RCC 7860 (cell line): ENCODE measurements around the gene WWOX.

Experiments
- DNase-seq: peaks from one replicate; pipeline ENCODE4 v3.0.0-alpha.2; 2015; ENCODE audit warnings: low spot score
- FAIRE-seq: peaks from 2 replicates; lab custom pipeline; 2012; peaks lifted over from hg19 to GRCh38; lab: Jason Lieb, UNC

WWOX gene

GRCh38 chr16:78325468-78326352 lies 226.3 kb downstream of the WWOX start:
- no peak for FAIRE-seq
- no peak for DNase-seq

DNA sequence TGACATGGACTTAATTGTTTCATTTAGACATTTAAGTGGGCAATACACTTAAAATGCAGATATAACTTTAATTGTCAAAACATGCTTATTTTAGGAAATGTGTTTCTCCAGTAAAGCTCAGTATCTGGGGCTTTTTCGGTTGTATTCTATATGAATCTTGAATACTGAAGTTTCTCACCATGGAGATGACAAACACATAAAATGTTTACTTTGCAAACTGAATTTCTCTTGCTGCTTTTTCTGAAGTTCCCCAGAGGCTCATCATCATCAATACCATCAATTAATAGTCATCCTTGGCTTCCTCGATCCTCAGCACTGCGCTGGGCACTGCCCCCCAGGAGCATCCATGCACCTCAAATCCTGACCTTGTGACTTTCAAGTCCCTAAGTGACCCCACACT lies 227.3 kb downstream of the WWOX start:
- DNase-seq (no peak), FAIRE-seq (no peak)

GRCh38 chr16:78331731-78332130 lies 232.3 kb downstream of the WWOX start:
- no peak for FAIRE-seq
- no peak for DNase-seq

GRCh38 chr16:78333808-78334207 lies 234.4 kb downstream of the WWOX start:
- FAIRE-seq (no peak), DNase-seq (no peak)

DNA sequence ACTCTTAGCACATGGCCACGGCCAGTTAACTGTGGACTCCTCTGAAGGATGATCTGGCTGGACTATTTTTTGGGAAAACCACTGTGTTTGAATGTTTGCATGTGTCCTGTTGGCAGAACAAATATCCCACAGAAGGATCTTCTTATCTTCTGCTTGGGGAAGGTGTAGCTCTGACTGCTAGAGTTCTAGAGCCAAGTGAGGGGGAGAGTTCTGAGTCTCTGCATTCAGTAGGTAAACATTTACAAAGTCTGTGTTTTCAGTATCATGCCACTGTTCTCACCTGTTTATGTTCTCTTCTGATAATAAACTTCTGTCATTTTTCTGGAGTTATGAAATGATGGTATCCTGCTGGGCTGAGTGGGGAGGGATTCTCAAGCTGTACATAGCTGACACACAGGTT lies 241.1 kb downstream of the WWOX start:
- FAIRE-seq (no peak), DNase-seq (no peak)

GRCh38 chr16:78348068-78348467 lies 248.6 kb downstream of the WWOX start:
- FAIRE-seq = no peak

DNA sequence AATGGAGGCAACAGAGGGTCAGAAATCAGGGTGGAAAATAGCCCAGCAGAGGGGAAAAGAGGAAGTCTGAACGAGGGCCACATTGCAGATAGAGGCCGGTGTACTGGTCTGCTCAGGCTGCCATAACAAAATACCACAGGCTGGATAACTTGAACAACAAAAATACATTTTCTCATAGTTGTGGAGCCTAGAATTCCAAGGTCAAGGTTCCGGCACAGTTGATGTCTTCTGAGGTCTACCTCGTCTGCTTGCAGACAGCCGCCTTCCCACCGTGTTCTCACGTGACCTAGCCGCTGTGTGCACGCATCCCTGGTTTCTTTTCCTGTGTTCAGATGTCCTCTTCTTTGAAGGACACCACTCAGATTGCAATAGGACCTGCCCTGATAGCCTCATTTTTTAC lies 249.4 kb downstream of the WWOX start:
- FAIRE-seq (no peak), DNase-seq (no peak)

More at GRCh38 chr16:78348068-78348467, 248.6 kb downstream of the WWOX start:
- no peak for DNase-seq

DNA sequence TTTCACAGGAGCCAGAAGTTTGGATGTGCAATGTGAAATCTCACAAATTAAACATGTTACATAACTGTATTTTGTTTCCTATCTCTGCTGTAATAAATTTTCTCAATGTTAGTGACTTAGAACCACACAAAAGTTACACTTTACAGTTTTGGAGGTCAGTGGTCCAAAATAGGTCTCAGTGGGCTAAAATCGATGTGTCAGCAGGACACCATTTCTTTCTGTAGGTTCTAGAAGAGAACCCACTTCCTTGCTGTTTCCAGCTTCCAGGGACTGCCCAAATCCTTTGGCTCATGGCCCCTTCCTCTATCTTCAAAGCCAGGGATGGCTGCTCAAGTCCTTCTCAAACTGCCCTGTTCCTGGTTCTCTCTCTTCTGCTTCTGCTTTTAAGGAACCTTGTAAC lies 252.7 kb downstream of the WWOX start:
- FAIRE-seq (no peak), DNase-seq (no peak)

DNA sequence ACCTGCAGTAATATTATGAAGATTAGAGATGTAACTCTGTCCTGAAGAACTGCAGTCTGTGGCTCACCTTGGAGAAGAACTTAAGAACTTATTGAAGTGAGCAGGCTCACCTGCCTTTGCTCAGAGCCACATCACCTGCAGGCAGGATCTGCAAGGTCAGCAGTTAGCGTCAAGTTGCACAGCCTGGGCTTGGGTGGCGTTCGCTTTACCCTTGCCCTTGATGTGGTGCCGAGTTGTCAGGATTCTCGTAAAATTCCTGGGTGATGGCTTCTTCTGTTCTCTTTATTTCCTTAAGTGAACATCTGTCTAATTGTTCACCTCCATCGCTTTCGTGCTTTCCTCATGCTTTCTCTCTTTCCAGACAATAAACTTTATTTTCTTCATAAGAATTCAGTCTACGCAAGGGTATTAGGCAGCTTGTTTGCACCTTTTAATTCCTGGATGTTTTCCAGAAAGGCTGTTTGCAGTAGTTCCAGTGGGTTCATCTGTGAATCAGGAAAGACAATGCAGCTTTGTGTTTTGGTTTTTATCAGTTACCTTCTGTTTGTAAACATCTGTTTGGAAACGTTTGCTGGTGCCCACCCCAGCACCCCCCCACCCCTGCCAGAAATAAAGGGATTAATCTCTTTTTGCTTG lies 254.3 kb downstream of the WWOX start:
- DNase-seq = no peak
- no peak for FAIRE-seq

DNA sequence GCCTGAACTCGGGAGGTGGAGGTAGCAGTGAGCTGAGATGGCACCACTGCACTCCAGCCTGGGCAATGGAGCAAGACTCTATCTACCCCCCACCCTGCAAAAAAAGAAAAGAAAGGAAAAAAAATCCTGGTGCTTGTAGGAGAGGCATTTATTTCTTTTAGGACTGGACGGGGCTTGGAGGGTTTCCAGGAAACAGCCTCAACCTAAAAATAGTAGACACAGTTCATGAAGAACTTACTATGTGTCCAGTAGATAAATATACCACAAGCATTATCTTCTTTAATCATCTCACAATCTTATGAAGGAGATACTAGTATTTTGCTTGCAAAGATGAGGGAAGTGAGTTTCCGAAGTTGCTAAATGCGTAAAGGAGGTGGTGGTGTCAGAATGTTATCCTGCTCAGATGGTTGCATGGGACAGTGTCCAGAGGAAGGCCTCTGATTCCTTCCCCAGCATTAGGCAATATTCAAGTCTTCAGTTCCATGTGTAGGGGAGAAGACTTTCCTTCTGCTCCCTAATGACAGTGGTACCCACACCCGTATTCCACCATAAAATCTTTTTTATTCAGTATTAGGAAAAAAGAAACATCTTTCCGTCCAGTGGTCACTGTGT lies 263.2 kb downstream of the WWOX start:
- no peak for DNase-seq
- no peak for FAIRE-seq

DNA sequence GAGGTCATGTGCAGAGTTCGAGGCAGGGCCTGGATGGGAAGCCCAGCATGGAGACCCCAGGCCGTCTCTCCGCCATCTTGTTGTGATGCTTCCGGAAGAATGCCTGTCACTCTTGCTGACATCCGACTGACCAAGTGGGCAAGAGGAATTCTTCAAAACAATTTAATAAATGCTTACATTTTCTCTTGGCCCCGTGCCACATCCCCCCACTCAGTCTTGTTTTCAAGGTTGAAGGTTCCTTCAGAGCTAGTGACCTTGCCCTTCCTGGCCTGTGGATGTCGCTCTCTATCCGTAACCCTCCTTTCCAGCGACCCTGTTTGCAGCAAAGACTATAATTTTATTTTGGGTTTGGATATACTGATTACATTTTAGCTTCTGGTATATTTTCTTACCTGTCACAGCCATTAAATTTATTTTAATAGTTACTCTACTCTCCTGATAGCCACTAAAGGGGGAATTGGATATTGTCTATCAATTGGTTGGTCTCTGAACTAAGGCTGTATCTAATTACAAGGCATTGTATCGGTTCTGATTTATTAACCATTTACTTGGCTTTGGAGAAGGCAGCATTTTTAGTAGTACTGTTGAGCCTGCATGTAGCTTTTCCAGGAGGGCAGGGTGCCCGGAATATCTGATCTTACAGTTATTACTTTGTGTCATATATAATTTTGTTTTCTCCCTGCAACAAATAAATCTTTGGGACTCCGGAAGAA lies 264.5 kb downstream of the WWOX start:
- no peak for DNase-seq
- FAIRE-seq = no peak

DNA sequence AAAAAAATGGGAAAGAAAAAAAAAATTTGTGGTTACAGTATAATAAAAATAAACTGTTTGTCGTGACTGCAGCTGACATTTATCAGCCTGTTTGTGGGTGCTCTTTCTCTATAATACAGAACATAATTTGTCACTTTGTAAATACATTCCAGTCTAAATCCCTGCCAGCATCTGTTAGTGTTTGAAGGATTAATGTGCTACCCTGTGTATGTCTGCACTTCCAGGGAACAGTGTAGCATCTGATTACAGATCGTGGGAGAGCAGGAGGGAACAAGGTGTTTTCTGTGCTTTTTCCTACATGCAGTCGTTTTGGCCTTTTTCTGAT lies 265.1 kb downstream of the WWOX start:
- FAIRE-seq = no peak
- no peak for DNase-seq

DNA sequence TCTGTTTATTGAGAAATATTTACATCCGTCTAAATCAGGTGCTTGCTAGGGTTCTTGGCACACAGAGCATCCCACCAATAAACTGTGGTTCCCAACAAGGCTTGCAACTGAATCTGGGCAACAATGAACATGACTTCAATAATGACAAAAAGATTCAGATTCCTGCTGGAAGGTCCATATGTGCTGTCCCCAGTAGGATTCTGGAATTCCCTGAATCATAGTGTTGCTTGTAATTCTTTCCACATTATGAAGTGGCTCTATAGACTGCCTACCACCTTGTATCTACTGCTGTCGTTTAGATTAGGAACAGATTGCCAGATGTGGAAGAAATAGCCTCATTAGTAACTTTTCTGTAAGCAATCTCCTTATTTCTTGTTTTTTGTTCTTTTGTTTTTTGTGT lies 265.9 kb downstream of the WWOX start:
- no peak for DNase-seq
- FAIRE-seq = no peak

DNA sequence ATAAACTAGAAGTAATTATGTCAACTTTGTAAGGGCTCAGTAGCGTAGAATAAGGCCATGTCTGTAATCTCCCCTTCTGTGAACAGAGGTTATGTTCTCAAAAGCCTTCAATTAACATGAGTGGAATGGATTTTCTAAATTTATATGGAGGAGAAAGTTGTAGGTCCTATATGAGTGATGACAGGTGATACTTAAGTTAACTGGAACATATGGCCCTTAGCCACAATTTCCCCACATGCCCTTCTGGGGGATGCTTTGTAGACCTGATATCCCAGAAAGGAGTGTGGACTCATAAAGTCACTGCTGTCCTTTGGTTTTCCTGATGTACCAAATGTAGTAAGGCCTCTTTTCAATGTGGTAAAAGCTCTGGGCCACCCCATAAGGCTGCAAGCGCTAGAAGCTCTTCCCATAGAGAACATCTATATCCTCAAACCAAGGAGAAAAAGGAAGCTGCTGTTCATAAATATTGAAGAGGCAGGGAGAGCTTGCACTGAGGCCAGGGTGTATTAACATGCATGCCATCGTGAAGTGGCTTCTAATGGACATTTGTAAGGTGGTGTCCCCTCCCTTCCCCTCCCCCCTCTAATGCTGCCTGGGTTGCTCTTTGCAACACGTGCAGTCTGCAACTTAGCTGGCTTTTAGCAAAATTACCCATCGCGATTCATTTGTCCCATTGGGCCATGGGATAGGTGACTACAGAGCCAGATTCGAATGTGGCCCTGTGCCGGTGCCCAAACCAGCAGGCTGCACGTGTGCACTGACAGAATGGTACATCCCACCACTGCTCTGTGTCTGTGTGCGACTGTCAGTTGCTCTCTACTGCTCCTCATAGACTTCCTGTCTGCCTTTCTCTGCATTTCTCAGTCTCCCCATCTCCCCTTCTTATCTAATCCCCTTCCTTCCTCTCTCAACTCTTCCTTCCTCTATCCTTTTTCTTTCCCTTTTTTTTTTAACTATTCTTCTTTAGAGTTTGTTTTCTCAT lies 269.0 kb downstream of the WWOX start:
- FAIRE-seq = no peak
- no peak for DNase-seq

DNA sequence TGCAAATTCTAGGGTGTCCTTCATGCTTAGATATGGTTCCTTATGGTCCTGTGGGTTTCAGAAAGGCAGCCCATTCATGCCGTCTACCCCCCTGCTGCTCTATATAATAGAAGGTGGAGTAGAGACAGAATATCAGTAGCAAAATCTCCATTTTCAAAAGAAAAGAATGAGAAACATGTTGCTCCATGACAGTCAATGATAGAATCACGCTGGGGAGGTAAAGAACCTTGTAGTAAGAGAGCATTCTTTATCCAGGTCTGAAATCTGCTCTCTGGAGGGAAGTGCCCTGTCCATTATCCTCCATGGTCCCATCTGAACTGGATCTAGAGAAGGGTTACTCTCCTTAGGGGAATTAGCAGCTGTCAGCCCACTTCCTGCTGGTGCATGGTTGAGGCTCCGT lies 272.8 kb downstream of the WWOX start:
- no peak for FAIRE-seq
- no peak for DNase-seq

DNA sequence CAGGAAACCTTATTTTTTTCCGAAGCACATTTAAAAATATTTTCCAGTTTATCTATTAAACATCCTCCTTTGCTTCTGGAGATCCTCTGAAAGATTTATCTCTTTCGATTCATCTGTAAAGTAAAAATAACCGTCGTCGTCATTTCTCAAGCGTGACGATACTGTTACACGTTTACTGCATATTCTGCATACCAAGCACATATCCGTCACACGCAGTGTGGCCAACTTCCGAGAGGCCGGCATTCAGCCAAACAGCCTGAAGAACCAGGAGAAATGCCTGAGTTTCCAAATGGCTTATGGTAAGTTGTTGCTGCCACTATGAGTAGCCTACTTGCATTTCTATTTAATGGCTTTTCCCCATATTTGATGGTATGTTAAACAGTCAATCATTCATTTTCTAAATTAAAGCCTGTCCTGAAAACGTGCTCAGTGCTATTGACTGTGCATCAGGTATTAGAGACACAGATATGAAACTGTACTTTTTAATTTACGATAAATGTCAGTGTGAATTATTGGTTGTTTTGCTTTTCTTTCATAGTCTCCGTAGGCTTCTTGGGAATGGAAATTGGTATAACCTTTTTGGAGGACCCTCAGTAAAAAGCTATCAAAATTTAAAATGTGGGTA lies 275.7 kb downstream of the WWOX start:
- FAIRE-seq = no peak

DNA sequence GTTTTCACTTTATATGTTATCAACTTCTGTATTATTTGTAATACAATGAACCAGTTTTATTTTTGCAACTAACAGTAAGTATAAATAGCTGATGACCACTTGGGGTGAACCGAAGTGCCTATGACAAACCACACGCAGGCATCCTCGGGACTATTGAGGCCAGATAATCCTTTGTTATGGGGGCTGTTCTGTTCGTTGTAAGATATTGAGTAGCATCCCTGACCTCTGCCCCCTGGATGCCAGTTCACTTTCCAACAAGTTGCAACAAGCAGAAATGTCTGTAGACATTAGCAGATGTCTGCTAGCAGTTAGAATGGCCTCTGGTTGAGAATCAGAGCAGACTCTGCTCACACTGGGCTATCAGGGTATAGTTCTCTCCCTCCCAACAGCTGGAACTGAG lies 277.0 kb downstream of the WWOX start:
- no peak for DNase-seq
- no peak for FAIRE-seq

More for the DNA sequence above, 275.7 kb downstream of the WWOX start:
- DNase-seq = no peak

- FAIRE-seq = no peak
- no peak for DNase-seq
These were observed 277.9 kb downstream of the WWOX start for GRCh38 chr16:78377312-78377711.

- no peak for DNase-seq
These were observed 281.6 kb downstream of the WWOX start for GRCh38 chr16:78381060-78381459.

GRCh38 chr16:78383118-78383517 lies 283.7 kb downstream of the WWOX start:
- FAIRE-seq (no peak), DNase-seq (no peak)

More at GRCh38 chr16:78381060-78381459, 281.6 kb downstream of the WWOX start:
- FAIRE-seq = no peak
